PFSK-1 (cell line): ENCODE data around the gene ANO5.

ENCODE experiments used
- FOXP2 ChIP-seq: optimal IDR thresholded peaks from 2 replicates; pipeline ENCODE3; 2011; ENCODE audit warnings: borderline replicate concordance, control low read depth, inconsistent platforms; ENCODE audit not compliant: insufficient read depth; ENCODE audit errors: extremely low read length, extremely low read depth
- POLR2AphosphoS5 ChIP-seq: IDR thresholded peaks from 2 replicates; pipeline ENCODE4 v1.6.1; 2012; ENCODE audit warnings: low read depth, mild to moderate bottlenecking, control low read depth, low read length, moderate library complexity
- REST ChIP-seq, 2 experiments: IDR thresholded peaks; 2 replicates each; pipeline versions ENCODE4 v1.6.1 to v1.8.0; 2011 to 2012; ENCODE audit warnings: low read depth in 2 of 2, low read length in 2 of 2, control low read depth in 1 of 2, inconsistent platforms in 1 of 2, mild to moderate bottlenecking in 1 of 2, moderate library complexity in 1 of 2; ENCODE audit not compliant: insufficient read depth in 1 of 2
- SIN3A ChIP-seq: IDR thresholded peaks from 2 replicates; pipeline ENCODE4 v1.6.1; 2012; ENCODE audit warnings: mild to moderate bottlenecking, low read length, moderate library complexity, borderline replicate concordance; ENCODE audit not compliant: insufficient read depth
- TAF1 ChIP-seq: IDR thresholded peaks from 2 replicates; pipeline ENCODE4 v1.6.1; 2012; ENCODE audit warnings: low read length, control low read depth, borderline replicate concordance; ENCODE audit not compliant: insufficient read depth

The ANO5 gene

DNA sequence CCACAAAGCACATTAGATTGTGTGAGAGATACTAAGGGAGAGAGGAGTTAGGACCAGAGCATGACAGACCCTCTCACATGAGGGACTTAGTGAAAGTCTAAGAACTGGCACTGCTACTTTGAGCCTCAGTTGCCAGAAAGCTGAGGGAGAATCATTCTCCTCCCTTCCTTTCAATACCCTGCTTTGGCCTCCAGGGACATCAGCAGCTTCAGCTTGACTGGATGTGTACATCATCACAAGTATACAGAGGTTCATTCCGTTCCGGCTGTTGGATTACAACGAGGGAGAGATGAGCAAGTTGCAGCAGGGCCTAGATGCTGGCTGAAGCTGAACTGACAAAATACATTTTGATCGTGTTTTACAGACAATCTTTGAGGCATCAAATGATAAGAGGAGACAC lies 15.7 kb upstream of the ANO5 start:
- no peak for TF ChIP-seq FOXP2
- TF ChIP-seq TAF1 = no peak
- TF ChIP-seq SIN3A = no peak
- no peak for TF ChIP-seq POLR2AphosphoS5
- no peak for TF ChIP-seq REST (IDR thresholded peaks at IDR 0.05; ENCODE audit: insufficient read depth in 1 of 2, low read depth in 2 of 2, low read length in 2 of 2)

GRCh38 chr11:22179626-22180025 lies 13.3 kb upstream of the ANO5 start:
- TF ChIP-seq POLR2AphosphoS5 (no peak), TAF1 (no peak), SIN3A (no peak), REST (IDR thresholded peaks at IDR 0.05; ENCODE audit: insufficient read depth in 1 of 2, low read depth in 2 of 2, low read length in 2 of 2) (no peak), FOXP2 (no peak)

GRCh38 chr11:22180131-22180530 lies 12.8 kb upstream of the ANO5 start:
- TF ChIP-seq POLR2AphosphoS5 (no peak), TAF1 (no peak), FOXP2 (no peak), REST (IDR thresholded peaks at IDR 0.05; ENCODE audit: insufficient read depth in 1 of 2, low read depth in 2 of 2, low read length in 2 of 2) (no peak)

DNA sequence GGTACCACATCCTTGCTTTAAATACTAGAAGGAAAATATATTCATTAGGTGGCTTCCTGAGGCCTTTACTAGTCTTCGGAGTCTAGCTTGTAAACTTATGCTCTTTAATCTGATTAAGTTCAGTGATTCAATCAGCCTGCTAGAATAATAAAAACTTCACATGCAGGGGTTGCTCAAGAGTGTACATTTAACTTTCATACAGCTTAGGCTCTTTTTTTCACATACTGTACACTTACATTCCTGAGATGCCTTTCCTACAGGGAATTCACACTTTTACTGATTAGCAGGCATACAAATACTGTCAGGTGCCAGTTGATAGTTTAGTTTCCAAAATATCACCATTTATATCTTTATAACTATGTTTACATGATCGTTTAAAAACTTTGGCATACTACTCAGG lies 3.2 kb upstream of the ANO5 start:
- TF ChIP-seq TAF1 = no peak
- no peak for TF ChIP-seq POLR2AphosphoS5
- TF ChIP-seq REST (IDR thresholded peaks at IDR 0.05; ENCODE audit: insufficient read depth in 1 of 2, low read depth in 2 of 2, low read length in 2 of 2) = no peak

- TF ChIP-seq SIN3A (no peak), REST (IDR thresholded peaks at IDR 0.05; ENCODE audit: insufficient read depth in 1 of 2, low read depth in 2 of 2, low read length in 2 of 2) (no peak), POLR2AphosphoS5 (no peak), TAF1 (no peak), FOXP2 (no peak)
These were observed 1.9 kb upstream of the ANO5 start for GRCh38 chr11:22190827-22191463.
